CD4-positive, alpha-beta T cell treated with Interleukin-2 at 100 ng/mL for 4 hours (primary cell): Measurements from ENCODE around the gene URI1.

ENCODE experiments used
- DNase-seq: peaks from one replicate; pipeline ENCODE4 v3.0.0-alpha.2; 2020; ENCODE audit warnings: low spot score

Gene URI1

DNA sequence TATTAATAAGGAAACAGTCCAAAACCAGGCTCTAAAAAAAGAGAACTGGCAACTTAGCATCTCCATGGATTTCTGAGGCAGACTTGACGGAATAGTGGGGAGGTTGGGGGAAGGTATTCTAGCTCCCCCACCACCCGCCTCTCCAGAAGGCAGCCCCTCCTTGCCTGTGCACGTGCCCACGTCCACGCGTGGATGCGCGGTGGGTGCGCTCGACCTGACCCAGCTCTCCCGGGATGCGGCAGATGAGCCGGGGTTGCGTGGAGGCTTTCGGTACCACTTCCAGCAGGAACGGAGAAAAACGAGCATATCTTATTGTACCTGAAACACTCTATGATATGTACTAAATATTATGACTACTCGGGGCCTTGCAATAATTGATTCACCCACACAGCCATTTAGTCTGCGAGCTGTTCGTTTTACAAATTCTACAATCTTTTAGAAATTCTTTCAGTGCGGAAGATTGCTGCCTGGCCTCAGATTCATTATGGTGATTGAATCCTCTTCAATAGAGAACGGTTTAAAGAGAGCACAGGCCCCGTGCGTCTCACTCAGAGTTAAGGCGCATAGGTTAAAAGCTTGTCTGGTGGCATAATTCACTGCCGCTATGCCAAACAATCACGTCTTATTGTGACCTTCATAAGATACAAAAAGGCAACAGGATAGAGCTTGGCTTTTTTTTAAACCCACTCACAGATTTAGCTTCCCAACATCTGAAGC is 117.9 kb downstream of the URI1 start:
- no peak for DNase-seq

DNA sequence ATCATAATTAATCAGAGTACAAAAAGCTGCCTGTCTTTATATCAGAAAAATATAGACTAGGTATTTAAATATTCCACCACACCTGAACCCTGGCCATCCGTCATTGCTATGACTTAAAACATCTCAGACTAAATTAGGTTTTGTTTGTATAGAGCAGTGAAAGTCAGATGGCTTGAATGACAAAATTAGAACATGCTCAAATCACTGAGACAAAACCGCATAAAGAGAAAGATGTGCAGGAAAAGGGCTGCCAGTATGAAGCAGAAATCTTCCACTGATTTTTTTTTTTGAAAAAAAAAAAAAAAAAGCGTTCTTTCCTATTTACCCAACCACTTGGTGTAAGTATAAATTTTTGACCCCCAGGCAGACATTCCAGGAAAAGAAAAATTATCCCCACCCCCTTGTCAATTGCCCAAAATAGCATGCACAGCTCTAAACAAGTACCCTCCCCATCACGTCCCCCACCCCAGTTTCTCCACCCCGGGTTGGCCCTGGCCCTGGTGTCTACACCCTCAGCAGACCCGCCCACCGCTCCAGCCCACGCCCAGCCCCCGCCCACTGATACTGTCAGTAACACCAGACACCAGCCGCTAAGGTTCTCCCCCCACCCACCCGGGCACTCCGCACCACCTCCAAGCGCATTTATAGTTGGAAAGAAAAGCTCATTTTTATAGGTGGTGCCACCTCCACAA is 118.6 kb downstream of the URI1 start:
- no peak for DNase-seq

DNA sequence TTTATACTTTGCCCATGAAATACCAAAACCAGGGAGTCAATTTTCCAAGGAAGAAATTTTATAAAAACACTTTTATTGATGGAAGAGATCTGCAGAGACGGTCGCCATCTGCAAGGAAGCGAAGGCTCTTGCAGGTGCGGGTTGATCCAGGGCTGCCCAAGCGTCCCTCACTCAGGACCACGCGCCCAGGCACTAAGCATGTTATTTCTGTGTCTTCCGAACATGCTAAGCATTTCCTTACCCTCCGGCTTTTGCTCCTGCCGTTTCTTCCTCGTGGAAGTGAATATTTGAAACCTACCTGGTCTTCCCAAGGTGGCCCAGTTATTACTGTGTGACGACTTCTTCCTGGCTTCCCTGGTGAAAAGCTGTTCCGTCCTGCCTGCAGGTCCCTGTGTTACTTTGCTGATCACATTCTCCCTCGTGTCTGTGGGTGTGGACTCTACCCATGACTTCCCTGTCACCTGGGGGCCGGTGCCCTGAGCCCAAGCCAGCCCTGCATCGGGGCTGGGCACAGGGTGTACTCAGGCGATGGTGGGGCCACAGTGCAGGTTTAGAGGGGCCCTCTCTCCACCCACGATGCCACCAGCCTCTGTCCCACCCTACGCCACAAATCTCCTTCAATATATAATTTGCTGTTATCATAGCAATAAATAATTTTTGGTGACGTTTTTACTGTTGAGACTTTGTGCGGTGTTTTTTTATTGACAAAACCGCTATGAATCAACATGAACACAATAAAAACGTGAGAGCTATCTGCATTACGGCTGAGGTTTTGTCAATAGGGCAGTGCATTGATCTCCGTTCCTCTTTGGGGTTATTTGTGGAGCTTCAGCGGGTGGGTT is 119.4 kb downstream of the URI1 start:
- DNase-seq, result no peak

DNA sequence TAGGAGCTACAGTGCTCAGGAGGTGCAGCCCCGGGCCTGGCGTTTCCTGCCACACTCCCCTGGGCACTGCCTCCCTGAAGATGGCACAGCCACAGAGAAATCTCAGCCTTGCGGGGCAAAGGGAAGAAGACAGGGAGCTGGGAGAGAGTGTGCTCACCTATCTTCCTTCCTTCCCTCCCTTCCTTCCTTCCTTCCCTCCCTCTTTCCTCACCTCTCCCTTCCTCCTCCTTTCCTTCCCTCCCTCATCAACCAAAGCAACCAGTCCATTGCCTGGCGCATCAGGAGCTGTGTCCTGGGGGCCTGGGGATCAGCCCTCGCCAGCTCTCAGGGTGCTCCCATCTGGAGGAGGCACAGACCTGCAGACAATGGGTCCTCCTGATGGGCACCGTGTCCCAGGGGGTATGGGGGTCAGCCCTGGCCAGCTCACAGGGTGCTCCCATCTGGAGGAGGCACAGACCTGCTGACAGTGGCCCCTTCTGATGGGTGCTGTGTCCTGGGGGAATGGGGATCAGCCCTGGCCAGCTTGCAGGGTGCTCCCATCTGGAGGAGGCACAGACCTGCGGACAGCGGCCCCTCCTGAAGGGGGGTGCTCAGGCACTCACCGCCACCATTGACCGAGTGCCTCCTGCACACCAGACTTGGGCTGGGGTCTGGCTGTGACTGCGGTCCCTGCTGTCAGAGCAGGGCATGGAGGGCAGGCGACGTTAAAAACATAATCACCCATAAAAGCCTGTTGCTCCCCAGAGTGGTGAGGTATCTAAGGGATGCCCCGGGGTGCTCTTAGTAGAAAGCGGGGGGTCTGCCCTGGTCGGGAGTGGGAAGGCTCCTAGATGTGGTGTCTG is 120.2 kb downstream of the URI1 start:
- no peak for DNase-seq

DNA sequence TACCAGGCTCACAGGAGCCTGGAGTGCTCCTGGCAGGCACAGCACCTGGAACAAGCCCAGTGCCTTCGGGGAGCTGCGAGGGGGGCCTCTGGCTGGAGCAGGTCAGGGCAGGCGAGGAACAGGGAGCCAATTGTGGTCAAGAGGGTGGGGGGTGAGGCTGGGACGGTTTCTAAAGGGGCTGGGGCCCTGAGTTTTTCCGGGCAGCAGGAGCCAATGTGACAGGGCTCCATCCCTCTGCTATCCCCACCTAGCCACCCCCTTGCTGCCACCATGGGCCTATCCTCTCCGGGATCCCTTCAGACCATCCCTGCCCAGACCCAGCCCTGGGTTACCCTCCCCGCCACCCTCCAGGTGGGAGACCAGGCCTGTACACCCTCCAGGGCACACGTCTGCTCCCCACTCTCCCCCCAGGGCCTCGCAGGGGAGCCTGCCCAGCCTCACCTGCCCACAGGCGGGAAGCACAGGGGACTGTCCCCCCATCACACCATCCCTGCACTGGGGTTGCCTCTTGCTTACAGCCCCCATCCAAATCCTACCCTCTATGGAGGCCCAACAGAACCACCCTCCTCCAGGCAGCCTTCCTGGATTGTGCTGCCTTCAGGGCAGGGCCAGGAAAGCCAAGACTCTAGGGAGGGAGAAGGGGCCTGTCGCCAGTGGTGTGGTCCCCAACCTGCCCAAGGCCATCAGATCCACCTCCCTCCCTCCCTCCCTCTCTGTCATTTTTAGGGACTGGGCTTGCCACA is 121.0 kb downstream of the URI1 start:
- no peak for DNase-seq

DNA sequence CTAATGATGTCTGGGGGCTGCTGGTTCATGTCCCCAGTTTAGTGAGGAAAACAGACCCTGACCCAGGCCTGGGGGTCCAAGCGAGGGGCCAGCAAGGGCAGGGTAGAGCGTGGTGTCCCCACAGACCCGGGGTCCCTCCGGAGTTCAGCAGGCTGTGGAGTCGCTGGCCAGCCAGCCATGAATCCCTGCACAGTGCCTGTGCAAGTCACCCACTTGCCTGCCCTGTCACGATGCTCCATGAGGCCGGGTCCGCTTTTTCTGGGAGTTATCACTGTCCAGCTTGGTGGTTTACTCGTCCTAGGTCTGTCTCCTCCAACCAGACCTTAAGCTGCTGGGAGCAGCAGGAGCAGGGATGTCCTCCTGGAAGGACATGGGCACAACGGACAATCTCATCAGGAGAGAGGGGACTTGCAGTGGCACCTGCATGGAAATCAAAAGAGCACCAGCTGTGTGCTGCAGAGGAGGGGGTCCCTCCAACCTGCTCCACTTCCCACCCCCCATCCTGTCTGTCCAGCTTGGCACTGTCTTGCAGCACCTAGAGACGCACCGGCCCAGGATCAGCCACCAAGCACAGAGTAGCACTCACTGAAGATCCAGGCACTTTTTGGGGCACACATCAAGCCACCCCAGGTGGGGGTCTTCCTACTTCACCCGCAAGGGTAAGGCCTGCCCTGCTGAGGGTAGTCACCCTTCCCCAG is 121.8 kb downstream of the URI1 start:
- DNase-seq, result no peak

DNA sequence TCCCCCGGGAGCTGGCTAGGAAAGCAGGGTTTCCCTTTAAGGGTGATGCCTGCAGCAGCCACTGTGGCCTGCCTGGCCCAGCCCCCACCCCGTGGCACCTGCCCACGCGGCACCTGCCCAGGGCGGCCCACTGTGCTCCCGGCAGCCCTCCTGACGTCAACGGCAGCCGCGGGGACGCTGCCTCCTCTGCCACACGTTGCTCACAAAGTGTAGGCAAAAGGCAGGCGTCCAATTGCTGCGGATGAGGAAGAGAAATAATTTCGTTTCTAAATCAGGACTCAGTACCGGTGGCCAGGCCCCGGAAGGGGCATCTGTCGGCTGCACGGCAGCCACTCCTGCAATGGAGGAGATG is 122.3 kb downstream of the URI1 start:
- DNase-seq, result no peak

DNA sequence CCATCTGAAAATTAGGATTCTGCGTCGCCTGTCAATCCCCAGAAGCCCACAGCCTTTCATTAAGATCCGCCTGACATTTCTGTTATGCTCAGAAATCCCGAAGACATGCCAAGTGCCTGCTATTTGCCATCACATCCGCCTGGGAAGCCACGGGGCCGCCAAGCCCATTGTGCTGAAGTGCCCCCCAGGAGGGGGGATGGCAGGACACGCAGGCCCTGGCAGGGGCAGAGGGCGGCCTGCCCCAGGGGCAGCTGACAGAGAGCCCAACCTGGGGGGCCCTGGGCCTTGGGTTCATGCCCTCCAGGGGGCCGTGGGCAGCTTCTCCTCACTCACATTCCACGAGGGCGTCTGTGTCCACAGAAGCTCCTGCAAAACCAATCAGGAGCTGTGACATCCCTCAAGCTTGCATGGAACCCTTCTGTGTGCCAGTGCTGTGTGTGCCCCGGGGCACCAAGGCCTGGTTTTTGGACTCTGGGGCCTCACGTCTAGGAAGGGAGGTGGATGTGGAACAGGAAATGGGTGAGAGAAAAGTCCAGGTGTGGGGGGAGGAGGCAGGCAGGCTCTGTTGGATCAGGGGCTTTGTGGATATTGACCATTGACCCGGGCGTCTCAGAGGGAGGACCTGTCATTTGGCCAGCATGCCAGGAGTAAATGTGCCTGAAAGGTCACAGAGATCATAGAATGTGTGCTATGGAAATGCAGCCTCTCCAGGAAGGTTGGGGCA is 122.9 kb downstream of the URI1 start:
- no peak for DNase-seq

DNA sequence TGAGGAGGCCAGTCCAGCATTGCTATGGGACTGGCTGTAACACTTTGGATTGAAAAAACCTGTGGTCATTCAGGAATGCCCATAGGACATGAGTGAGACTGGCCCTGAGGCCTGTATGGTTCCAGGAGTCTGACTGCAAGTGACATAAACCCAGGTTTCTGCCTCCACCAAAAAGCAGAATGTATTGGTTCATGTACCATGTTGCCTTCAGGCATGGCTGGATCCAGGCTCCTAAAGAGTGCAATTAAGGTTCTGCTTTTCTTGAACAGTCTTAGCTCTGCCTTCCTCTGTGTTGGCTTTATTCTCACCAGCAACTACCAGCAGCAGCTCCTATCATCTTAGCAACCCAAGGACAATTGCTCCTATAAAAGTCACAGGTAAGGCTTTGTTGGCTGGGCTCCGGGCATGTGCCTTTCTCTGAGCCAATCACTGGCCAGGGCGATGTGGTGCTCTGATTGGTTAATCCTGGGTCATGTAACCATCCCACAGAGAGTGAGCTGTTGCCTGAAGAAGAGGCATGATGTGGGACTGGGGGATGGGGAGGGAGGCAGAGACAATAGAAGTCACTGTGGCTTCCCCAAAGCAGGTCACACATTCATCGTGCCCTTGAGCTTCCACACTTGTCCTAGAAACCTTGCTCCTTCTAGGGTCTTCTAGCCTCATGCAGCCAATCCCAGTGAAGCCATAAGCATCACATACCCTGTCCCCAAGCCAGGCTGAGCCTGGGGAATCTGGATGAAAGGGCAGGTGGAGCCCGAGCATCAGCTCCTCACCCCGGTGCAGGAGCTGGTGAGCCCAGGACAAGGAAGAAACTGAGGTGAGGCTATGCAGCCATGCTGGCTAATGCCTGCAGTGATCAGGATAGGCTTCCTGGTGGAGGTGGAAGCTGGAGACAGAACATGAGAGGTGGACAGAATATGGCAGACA is 123.9 kb downstream of the URI1 start:
- no peak for DNase-seq
